Astrocyte (in vitro differentiated cells and primary cell): Measurements from ENCODE around the gene LPO. TPM values are rescaled to one million over a fixed set of nuclear protein-coding genes. Genes with fewer than 3 reads are reported as not detected.

Experiments used
- DNase-seq: peaks from one replicate; pipeline ENCODE4 v3.0.0-alpha.2; 2010; ENCODE audit warnings: low read depth
- FAIRE-seq: peaks from 2 replicates; lab custom pipeline; 2011; peaks lifted over from hg19 to GRCh38; lab: Jason Lieb, UNC
- H2AFZ ChIP-seq: 2 replicates; pipeline ENCODE4 v1.6.0; 2012; ENCODE audit warnings: low read depth, low read length, inconsistent platforms
- H3K27ac ChIP-seq: 2 replicates; pipeline ENCODE4 v1.5.1; 2011; ENCODE audit warnings: low read depth, low read length, inconsistent platforms
- H3K27me3 ChIP-seq: 2 replicates; pipeline ENCODE4 v1.6.0; 2011; ENCODE audit warnings: low read length, inconsistent platforms; ENCODE audit not compliant: insufficient read depth
- H3K36me3 ChIP-seq: 2 replicates; pipeline ENCODE4 v1.5.1; 2011; ENCODE audit warnings: low read length, inconsistent platforms; ENCODE audit not compliant: insufficient read depth
- H3K4me1 ChIP-seq: 2 replicates; pipeline ENCODE4 v1.5.1; 2011; ENCODE audit warnings: low read length, inconsistent platforms; ENCODE audit not compliant: insufficient read depth
- H3K4me2 ChIP-seq: 2 replicates; pipeline ENCODE4 v1.6.0; 2012; ENCODE audit warnings: low read length, inconsistent platforms
- H3K4me3 ChIP-seq: 2 replicates; pipeline ENCODE4 v1.5.1; 2011; ENCODE audit warnings: low read depth, mild to moderate bottlenecking, low read length, inconsistent platforms; ENCODE audit not compliant: insufficient read depth
- H3K79me2 ChIP-seq: 2 replicates; pipeline ENCODE4 v1.6.0; 2012; ENCODE audit warnings: mild to moderate bottlenecking, low read length, inconsistent platforms; ENCODE audit not compliant: insufficient read depth
- H3K9ac ChIP-seq: 2 replicates; pipeline ENCODE4 v1.6.0; 2012; ENCODE audit warnings: mild to moderate bottlenecking, low read length, inconsistent platforms
- H3K9me3 ChIP-seq: 2 replicates; pipeline ENCODE4 v1.5.1; 2012; ENCODE audit warnings: low read depth, mild to moderate bottlenecking, low read length, inconsistent platforms; ENCODE audit not compliant: insufficient read depth
- H4K20me1 ChIP-seq: 2 replicates; pipeline ENCODE4 v1.6.0; 2012; ENCODE audit warnings: low read length, inconsistent platforms; ENCODE audit not compliant: insufficient read depth
- H3K27ac Mint-ChIP-seq: one replicate; pipeline ENCODE4 v1.8.0; 2021; ENCODE audit warnings: mild to moderate bottlenecking, mixed read lengths; ENCODE audit not compliant: unreplicated experiment
- H3K27me3 Mint-ChIP-seq: one replicate; pipeline ENCODE4 v1.8.0; 2021; ENCODE audit warnings: low read depth, mixed read lengths; ENCODE audit not compliant: unreplicated experiment
- H3K36me3 Mint-ChIP-seq: one replicate; pipeline ENCODE4 v1.8.0; 2021; ENCODE audit warnings: low read depth, mixed read lengths; ENCODE audit not compliant: unreplicated experiment
- H3K4me1 Mint-ChIP-seq: one replicate; pipeline ENCODE4 v1.8.0; 2021; ENCODE audit warnings: low read depth, mixed read lengths; ENCODE audit not compliant: unreplicated experiment
- H3K4me3 Mint-ChIP-seq: one replicate; pipeline ENCODE4 v1.8.0; 2021; ENCODE audit warnings: mild to moderate bottlenecking, moderate library complexity, mixed read lengths; ENCODE audit not compliant: unreplicated experiment
- H3K9me3 Mint-ChIP-seq: one replicate; pipeline ENCODE4 v1.8.0; 2021; ENCODE audit warnings: mild to moderate bottlenecking, mixed read lengths; ENCODE audit not compliant: unreplicated experiment
- CTCF ChIP-seq: IDR thresholded peaks from 2 replicates; pipeline ENCODE4 v1.5.1; 2011; ENCODE audit warnings: low read depth, mild to moderate bottlenecking, inconsistent platforms, low read length, moderate library complexity; ENCODE audit not compliant: insufficient read depth
- EZH2 ChIP-seq: IDR thresholded peaks from 2 replicates; pipeline ENCODE4 v1.6.1; 2012; ENCODE audit warnings: mild to moderate bottlenecking, low read length, inconsistent platforms; ENCODE audit not compliant: insufficient read depth
- total RNA-seq: library from RNA; stranded (reverse); gene quantifications from 2 replicates; pipeline ENCODE4 v1.2.1, GENCODE V29; 2021

Gene LPO
- total RNA-seq, 1 donor from 2014 or later, result not detected

- Histone ChIP-seq H3K36me3 (no peaks in the 10 kb centered on the region), H2AFZ (no peak overlapping the region), H3K27ac (no peak overlapping the region), H4K20me1 (no peaks in the 10 kb centered on the region), H3K4me1 (peaks cover 11% of the 10 kb centered on the region), H3K4me2 (no peak overlapping the region), H3K27me3 (peaks cover 40% of the 10 kb centered on the region), H3K9me3 (no peaks in the 10 kb centered on the region), H3K79me2 (no peaks in the 10 kb centered on the region), H3K4me3 (no peak overlapping the region), H3K9ac (no peak overlapping the region)
- FAIRE-seq, result no peak
- Mint-ChIP-seq H3K4me1 (peaks cover 18% of the 10 kb centered on the region), H3K36me3 (no peaks in the 10 kb centered on the region), H3K4me3 (no peak overlapping the region), H3K27me3 (peaks cover 42% of the 10 kb centered on the region), H3K27ac (no peak overlapping the region), H3K9me3 (no peaks in the 10 kb centered on the region)
- TF ChIP-seq CTCF, result no peak
- no peak for TF ChIP-seq EZH2
- DNase-seq, result no peak
Measured at GRCh38 chr17:58235821-58236220, 2.6 kb upstream of the LPO start.

- no peaks in the 10 kb centered on the region for H3K9me3 ChIP-seq
- H3K4me2 ChIP-seq, result no peak overlapping the region
- H3K4me1 Mint-ChIP-seq, result peaks cover 16% of the 10 kb centered on the region
- no peak overlapping the region for H3K27ac Mint-ChIP-seq
- no peak overlapping the region for H3K27ac ChIP-seq
- no peak overlapping the region for H3K4me3 Mint-ChIP-seq
- H3K9ac ChIP-seq, result no peak overlapping the region
- H3K9me3 Mint-ChIP-seq, result no peaks in the 10 kb centered on the region
- H4K20me1 ChIP-seq, result no peaks in the 10 kb centered on the region
- no peak overlapping the region for H3K4me3 ChIP-seq
- no peaks in the 10 kb centered on the region for H3K79me2 ChIP-seq
- peaks cover 45% of the 10 kb centered on the region for H3K27me3 Mint-ChIP-seq
- H2AFZ ChIP-seq, result no peak overlapping the region
- no peaks in the 10 kb centered on the region for H3K36me3 Mint-ChIP-seq
- no peak for TF ChIP-seq EZH2
- DNase-seq (no peak), FAIRE-seq (no peak)
- peaks cover 41% of the 10 kb centered on the region for H3K27me3 ChIP-seq
- H3K36me3 ChIP-seq, result no peaks in the 10 kb centered on the region
- peaks cover 11% of the 10 kb centered on the region for H3K4me1 ChIP-seq
Measured at GRCh38 chr17:58236394-58236793, 2.0 kb upstream of the LPO start.

- Histone ChIP-seq H3K27me3 (peaks cover 71% of the 10 kb centered on the region), H2AFZ (no peak overlapping the region), H3K9me3 (no peaks in the 10 kb centered on the region), H3K9ac (no peak overlapping the region), H3K27ac (no peak overlapping the region), H3K36me3 (no peaks in the 10 kb centered on the region), H3K79me2 (no peaks in the 10 kb centered on the region), H3K4me1 (no peaks in the 10 kb centered on the region), H3K4me3 (no peak overlapping the region), H4K20me1 (no peaks in the 10 kb centered on the region), H3K4me2 (no peak overlapping the region)
- DNase-seq (no peak), FAIRE-seq (no peak)
- Mint-ChIP-seq H3K27me3 (peaks cover 79% of the 10 kb centered on the region), H3K4me1 (no peaks in the 10 kb centered on the region), H3K9me3 (peaks cover 9% of the 10 kb centered on the region), H3K4me3 (no peak overlapping the region), H3K36me3 (no peaks in the 10 kb centered on the region), H3K27ac (no peak overlapping the region)
- TF ChIP-seq EZH2 (no peak), CTCF (no peak)
Measured at GRCh38 chr17:58239987-58240386, 1.6 kb downstream of the LPO start.
